B cell (primary cell): ENCODE measurements around the gene VAV3.

ENCODE experiments used
- EZH2 ChIP-seq: IDR thresholded peaks from 2 replicates; pipeline ENCODE4 v1.6.1; 2012; ENCODE audit warnings: borderline replicate concordance, low read depth, mild to moderate bottlenecking, moderate library complexity, low read length; ENCODE audit not compliant: insufficient read depth, poor library complexity, severe bottlenecking
- TF ChIP-seq, protein P1 (sequence below): fragments of 200-600 bp; IDR thresholded peaks from one replicate; pipeline ENCODE4 v1.8.0; 2022; ENCODE audit warnings: antibody characterized with exemption, mild to moderate bottlenecking

DNA sequence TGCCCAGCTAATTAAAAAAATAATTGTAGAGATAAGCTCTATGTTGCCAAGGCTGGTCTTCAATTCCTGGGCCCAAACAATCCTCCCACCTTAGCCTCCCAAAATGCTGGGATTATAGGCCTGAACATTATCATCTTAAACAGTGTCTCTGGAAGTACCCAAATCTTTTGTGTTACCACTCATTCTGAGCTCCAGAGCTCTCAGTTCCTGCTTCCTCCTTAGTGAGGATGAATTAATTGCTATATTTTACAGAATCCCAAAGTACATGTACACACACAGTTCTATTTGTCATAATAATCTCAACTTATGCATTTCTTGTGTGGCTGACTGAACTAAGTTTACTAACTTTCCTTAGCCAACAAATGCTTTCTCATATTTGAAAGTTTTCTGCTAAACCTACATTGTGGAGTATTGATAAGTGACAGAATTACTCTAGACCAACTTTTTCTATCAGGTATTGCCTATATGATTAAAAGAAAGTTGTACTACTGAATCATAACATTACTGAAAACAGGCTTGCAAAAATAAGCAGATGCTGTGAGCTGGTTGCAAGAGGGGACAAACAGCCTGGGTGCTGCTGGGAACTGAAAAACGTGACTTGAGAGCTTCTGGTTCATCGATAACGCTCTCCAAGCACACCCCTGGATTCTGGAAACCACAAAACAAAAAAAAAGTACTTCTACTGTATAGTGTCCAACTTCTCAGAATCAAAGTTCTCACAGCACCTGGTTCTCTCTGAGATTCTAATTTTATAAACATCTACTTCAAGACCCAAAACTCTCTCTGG, 15.3 kb downstream of the VAV3 start:
- TF ChIP-seq, protein P1, sequence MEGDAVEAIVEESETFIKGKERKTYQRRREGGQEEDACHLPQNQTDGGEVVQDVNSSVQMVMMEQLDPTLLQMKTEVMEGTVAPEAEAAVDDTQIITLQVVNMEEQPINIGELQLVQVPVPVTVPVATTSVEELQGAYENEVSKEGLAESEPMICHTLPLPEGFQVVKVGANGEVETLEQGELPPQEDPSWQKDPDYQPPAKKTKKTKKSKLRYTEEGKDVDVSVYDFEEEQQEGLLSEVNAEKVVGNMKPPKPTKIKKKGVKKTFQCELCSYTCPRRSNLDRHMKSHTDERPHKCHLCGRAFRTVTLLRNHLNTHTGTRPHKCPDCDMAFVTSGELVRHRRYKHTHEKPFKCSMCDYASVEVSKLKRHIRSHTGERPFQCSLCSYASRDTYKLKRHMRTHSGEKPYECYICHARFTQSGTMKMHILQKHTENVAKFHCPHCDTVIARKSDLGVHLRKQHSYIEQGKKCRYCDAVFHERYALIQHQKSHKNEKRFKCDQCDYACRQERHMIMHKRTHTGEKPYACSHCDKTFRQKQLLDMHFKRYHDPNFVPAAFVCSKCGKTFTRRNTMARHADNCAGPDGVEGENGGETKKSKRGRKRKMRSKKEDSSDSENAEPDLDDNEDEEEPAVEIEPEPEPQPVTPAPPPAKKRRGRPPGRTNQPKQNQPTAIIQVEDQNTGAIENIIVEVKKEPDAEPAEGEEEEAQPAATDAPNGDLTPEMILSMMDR = no peak
- no peak for TF ChIP-seq EZH2
